Body of pancreas (tissue), 4 donors: ENCODE measurements around the gene GMDS. TPM values are rescaled to one million over a fixed set of nuclear protein-coding genes. Genes with fewer than 3 reads are reported as not detected.

Source experiments
- ATAC-seq: fragments of 150-250 bp; one replicate; pipeline ENCODE4 v1.9.1; 2016
- DNase-seq, 4 donors: peaks; one replicate each; pipeline ENCODE4 v3.0.0-alpha.2; 2019
- H3K27ac ChIP-seq, 4 donors: fragments of 200-600 bp; sonication (generic); 1 replicate in 3 of 4; 2 replicates in 1 of 4; pipeline versions ENCODE4 v1.5.1 to v1.6.1; 2016 to 2019; ENCODE audit warnings: mild to moderate bottlenecking in 1 of 4, mixed read lengths in 1 of 4, moderate library complexity in 1 of 4
- H3K27me3 ChIP-seq, 2 donors: fragments of 200-600 bp; sonication (generic); one replicate each; pipeline ENCODE4 v1.6.0; 2016; ENCODE audit warnings: mild to moderate bottlenecking in 1 of 2
- H3K36me3 ChIP-seq, 2 donors: fragments of 200-600 bp; sonication (generic); replicated peaks in 1 of 2; 2 replicates each; pipeline ENCODE4 v1.5.1; 2016; ENCODE audit warnings: low read depth in 2 of 2; ENCODE audit not compliant: insufficient read depth in 1 of 2
- H3K4me1 ChIP-seq: fragments of 200-600 bp; sonication (generic); one replicate; pipeline ENCODE4 v1.6.0; 2016
- H3K4me3 ChIP-seq, 2 donors: fragments of 200-600 bp; sonication (generic); 1 replicate in 1 of 2; 2 replicates in 1 of 2; pipeline ENCODE4 v1.5.1; 2016 to 2019
- H3K9me3 ChIP-seq, 3 donors: fragments of 200-600 bp; sonication (generic); 1 replicate in 2 of 3; 2 replicates in 1 of 3; pipeline ENCODE4 v1.5.1; 2016
- POLR2A ChIP-seq, 3 donors: fragments of 450-650 bp; IDR thresholded peaks; one replicate each; pipeline ENCODE4 v1.6.1; 2016; ENCODE audit warnings: antibody characterized with exemption in 3 of 3, mild to moderate bottlenecking in 2 of 3
- WGBS, 2 donors: methylation state at CpG; one replicate each; pipeline ENCODE4 v1.1.5; 2017; 5-methylcytosine and 5-hydroxymethylcytosine counted together
- intact Hi-C: fragments of 100-400 bp; cut with DNase I; formaldehyde crosslinking; loops from one replicate; pipeline ENCODE4 v1.15.1; 2023
- total RNA-seq, 2 donors: library from RNA; depleted of rRNA; stranded (reverse); fragments of >200 nt; gene quantifications; one replicate each; pipeline ENCODE4 v1.1.0, GENCODE V29; 2016
- TF ChIP-seq, protein P1 (sequence below), 7 experiments: fragments of 450-650 bp in 4 of 7; fragments of 200-600 bp in 3 of 7; sonication (generic) in 3 of 7; IDR thresholded peaks; one replicate each; pipeline ENCODE4 v1.5.1; 2016 to 2019; ENCODE audit warnings: antibody characterized with exemption in 7 of 7

Gene GMDS
- total RNA-seq, 2 donors from 2014 or later: 34.5 to 63.3 TPM

GRCh38 chr6:1840491-1841121 lies 404.8 kb downstream of the GMDS start:
- intact Hi-C loops: no loop called here
- WGBS, 2 donors: 43 to 52% methylated on average over 13 of the region's 13 CpGs
- Histone ChIP-seq H3K36me3 (no peaks in the 10 kb centered on the region), H3K27ac (peak overlapping the region; percentile 63 to 73 (median 70)), H3K27me3 (no peaks in the 10 kb centered on the region), H3K4me1 (peaks cover 38% of the 10 kb centered on the region), H3K4me3 (no peak overlapping the region), H3K9me3 (no peaks in the 10 kb centered on the region)
- DNase-seq (peak; percentile 47 to 72 (median 63)), ATAC-seq (peak; percentile 88)
- TF ChIP-seq, protein P1, sequence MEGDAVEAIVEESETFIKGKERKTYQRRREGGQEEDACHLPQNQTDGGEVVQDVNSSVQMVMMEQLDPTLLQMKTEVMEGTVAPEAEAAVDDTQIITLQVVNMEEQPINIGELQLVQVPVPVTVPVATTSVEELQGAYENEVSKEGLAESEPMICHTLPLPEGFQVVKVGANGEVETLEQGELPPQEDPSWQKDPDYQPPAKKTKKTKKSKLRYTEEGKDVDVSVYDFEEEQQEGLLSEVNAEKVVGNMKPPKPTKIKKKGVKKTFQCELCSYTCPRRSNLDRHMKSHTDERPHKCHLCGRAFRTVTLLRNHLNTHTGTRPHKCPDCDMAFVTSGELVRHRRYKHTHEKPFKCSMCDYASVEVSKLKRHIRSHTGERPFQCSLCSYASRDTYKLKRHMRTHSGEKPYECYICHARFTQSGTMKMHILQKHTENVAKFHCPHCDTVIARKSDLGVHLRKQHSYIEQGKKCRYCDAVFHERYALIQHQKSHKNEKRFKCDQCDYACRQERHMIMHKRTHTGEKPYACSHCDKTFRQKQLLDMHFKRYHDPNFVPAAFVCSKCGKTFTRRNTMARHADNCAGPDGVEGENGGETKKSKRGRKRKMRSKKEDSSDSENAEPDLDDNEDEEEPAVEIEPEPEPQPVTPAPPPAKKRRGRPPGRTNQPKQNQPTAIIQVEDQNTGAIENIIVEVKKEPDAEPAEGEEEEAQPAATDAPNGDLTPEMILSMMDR (IDR thresholded peaks at IDR 0.05): no peak
- TF ChIP-seq POLR2A (IDR thresholded peaks at IDR 0.05): peak in 2 of 3 donors; percentile 31 to 53

DNA sequence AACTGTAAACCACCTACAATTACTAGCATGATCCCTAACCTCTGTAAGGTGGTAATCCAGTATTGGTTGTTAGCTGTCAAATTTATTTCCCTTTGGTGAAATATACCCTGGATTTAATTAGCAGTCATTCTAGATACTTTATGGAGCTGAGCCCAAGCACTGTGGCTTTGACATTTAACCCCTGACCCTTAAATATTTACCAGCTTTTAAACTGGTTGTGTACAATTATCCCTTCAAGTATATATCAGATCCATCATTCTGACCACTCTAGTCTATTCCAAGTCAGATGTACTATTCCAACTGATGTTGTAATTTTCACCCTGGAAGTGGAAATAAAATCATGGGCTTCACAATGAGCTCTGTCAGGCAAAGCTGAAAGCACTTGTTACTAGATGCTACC lies 406.0 kb downstream of the GMDS start:
- intact Hi-C loops: no loop called here
- Histone ChIP-seq H3K27me3 (no peaks in the 10 kb centered on the region), H3K27ac (peak overlapping the region; percentile 56 to 69 (median 66)), H3K4me3 (no peak overlapping the region), H3K36me3 (no peaks in the 10 kb centered on the region), H3K9me3 (no peaks in the 10 kb centered on the region), H3K4me1 (peaks cover 38% of the 10 kb centered on the region)
- TF ChIP-seq, protein P1 (IDR thresholded peaks at IDR 0.05): peak in 1 of 7 experiments; percentile 1
- no peak for TF ChIP-seq POLR2A (IDR thresholded peaks at IDR 0.05)
- DNase-seq (no peak), ATAC-seq (no peak)

- DNase-seq (no peak), ATAC-seq (peak; percentile 30)
- H3K36me3 ChIP-seq: no peaks in the 10 kb centered on the region
- intact Hi-C loops: no loop called here
- H3K4me1 ChIP-seq: peaks cover 39% of the 10 kb centered on the region
- TF ChIP-seq, protein P1 (IDR thresholded peaks at IDR 0.05): peak in 2 of 7 experiments; percentile 25 to 33
- no peak for TF ChIP-seq POLR2A (IDR thresholded peaks at IDR 0.05)
- H3K27ac ChIP-seq: peak overlapping the region; percentile 56 to 69 (median 66)
- no peaks in the 10 kb centered on the region for H3K27me3 ChIP-seq
- H3K9me3 ChIP-seq: no peaks in the 10 kb centered on the region
- no peak overlapping the region for H3K4me3 ChIP-seq
- WGBS, 2 donors: 27 to 32% methylated on average over 5 of the region's 5 CpGs
Observed at GRCh38 chr6:1838604-1839213, 406.7 kb downstream of the GMDS start.

DNA sequence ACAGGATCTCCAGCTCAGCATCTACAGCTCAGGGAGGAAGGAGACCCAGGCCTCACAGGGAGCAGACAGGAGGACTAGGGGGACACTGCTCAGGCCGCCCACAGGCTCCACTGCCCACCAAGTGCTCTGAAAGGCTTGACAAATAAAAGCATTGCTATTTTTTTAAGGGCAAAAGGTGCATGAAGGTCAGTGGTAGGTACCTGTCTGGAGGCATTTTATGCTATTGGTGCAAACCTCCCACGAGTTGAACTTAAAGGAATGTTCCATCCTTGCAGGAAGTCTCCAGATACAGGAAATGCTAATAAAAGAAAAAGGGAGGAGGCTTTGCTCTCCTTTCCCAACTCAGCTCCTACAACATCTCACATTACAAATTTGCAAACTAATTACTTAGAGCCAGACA lies 407.6 kb downstream of the GMDS start:
- Histone ChIP-seq H3K4me3 (no peak overlapping the region), H3K27ac (peak overlapping the region in 1 of 4 donors; percentile 69), H3K27me3 (no peaks in the 10 kb centered on the region), H3K9me3 (no peaks in the 10 kb centered on the region), H3K36me3 (no peaks in the 10 kb centered on the region), H3K4me1 (peaks cover 47% of the 10 kb centered on the region)
- no peak for ATAC-seq
- intact Hi-C loops: no loop called here
- TF ChIP-seq, protein P1 (IDR thresholded peaks at IDR 0.05): no peak
- no peak for DNase-seq
- 36 to 71% methylated on average over 1 to 2 of the region's 2 CpGs for WGBS, 2 donors

DNA sequence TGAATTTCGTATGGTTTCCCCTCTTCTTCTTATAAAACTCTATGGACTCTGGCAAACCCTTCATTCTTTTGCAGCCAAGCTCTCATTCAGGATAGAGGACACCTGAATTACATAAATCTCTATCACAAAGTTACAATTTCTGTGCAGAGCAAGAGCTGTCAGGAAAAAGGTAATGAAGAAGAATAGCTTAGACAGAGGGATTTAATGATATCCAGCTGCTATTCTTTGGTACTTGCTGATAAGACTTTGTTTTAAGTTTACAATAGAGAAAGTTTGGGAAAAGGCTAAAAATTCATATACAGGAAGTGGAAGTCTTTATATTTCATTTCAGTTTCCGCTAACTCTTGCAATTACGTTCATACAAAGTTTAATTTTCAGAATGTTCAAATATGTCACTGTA lies 408.7 kb downstream of the GMDS start:
- H3K9me3 ChIP-seq: no peaks in the 10 kb centered on the region
- H3K4me3 ChIP-seq: no peak overlapping the region
- TF ChIP-seq, protein P1 (IDR thresholded peaks at IDR 0.05): no peak
- no peak for TF ChIP-seq POLR2A (IDR thresholded peaks at IDR 0.05)
- H3K36me3 ChIP-seq: no peaks in the 10 kb centered on the region
- DNase-seq (no peak), ATAC-seq (no peak)
- WGBS, 2 donors: 85 to 90% methylated on average over 3 of the region's 3 CpGs
- intact Hi-C loops: no loop called here
- H3K27me3 ChIP-seq: no peaks in the 10 kb centered on the region
- H3K27ac ChIP-seq: no peak overlapping the region
- H3K4me1 ChIP-seq: peaks cover 51% of the 10 kb centered on the region
